DND-41 (cell line): Measurements from ENCODE around the gene DOCK4.

Experiments used
- CTCF ChIP-seq: IDR thresholded peaks from 2 replicates; pipeline ENCODE4 v1.5.1; 2012; ENCODE audit warnings: borderline replicate concordance, low read length, moderate library complexity, mild to moderate bottlenecking; ENCODE audit not compliant: poor library complexity, severe bottlenecking; ENCODE audit errors: extremely low read depth
- EZH2 ChIP-seq: IDR thresholded peaks from 3 replicates; pipeline ENCODE4 v1.6.1; 2012; ENCODE audit warnings: borderline replicate concordance, low read depth, mild to moderate bottlenecking, moderate library complexity, low read length, inconsistent platforms; ENCODE audit not compliant: severe bottlenecking

GRCh38 chr7:111788286-111789047 is 417.7 kb downstream of the DOCK4 start:
- TF ChIP-seq CTCF (no peak), EZH2 (no peak)
